Fibroblast of lung (primary cell): ENCODE data around the gene VMAC. TPM values are rescaled to one million over a fixed set of nuclear protein-coding genes. Genes with fewer than 3 reads are reported as not detected.

Source experiments
- DNase-seq, 2 donors: peaks; one replicate each; pipeline versions ENCODE4 v3.0.0 to v3.0.0-alpha.2; 2010; ENCODE audit warnings: low read depth in 2 of 2
- H2AFZ ChIP-seq: 2 replicates; pipeline ENCODE4 v1.5.1; 2012; ENCODE audit warnings: low read length, control low read depth, inconsistent platforms
- H3K27ac ChIP-seq: 2 replicates; pipeline ENCODE4 v1.5.1; 2011; ENCODE audit warnings: low read length, control low read depth; ENCODE audit not compliant: insufficient read depth
- H3K27me3 ChIP-seq: 2 replicates; pipeline ENCODE4 v1.5.1; 2011; ENCODE audit warnings: mild to moderate bottlenecking, low read length; ENCODE audit not compliant: control insufficient read depth, insufficient read depth
- H3K36me3 ChIP-seq: 2 replicates; pipeline ENCODE4 v1.5.1; 2011; ENCODE audit warnings: low read length; ENCODE audit not compliant: control insufficient read depth, insufficient read depth
- H3K4me1 ChIP-seq: 2 replicates; pipeline ENCODE4 v1.5.1; 2011; ENCODE audit warnings: low read length; ENCODE audit not compliant: control insufficient read depth, insufficient read depth; ENCODE audit errors: extremely low read depth
- H3K4me2 ChIP-seq: 2 replicates; pipeline ENCODE4 v1.5.1; 2011; ENCODE audit warnings: low read length, control low read depth; ENCODE audit not compliant: insufficient read depth; ENCODE audit errors: extremely low read depth
- H3K4me3 ChIP-seq, 4 experiments: fragments of 200-600 bp in 1 of 4; sonication (generic) in 1 of 4; replicated peaks in 1 of 4; 2 replicates each; pipeline ENCODE4 v1.5.1; 2011 to 2016; ENCODE audit warnings: low read length in 4 of 4, low read depth in 3 of 4, mild to moderate bottlenecking in 3 of 4, control low read depth in 2 of 4, inconsistent platforms in 1 of 4, mixed read lengths in 1 of 4; ENCODE audit not compliant: insufficient read depth in 1 of 4; ENCODE audit errors: control extremely low read depth in 1 of 4
- H3K79me2 ChIP-seq: 2 replicates; pipeline ENCODE4 v1.5.1; 2012; ENCODE audit warnings: mild to moderate bottlenecking, low read length, inconsistent platforms; ENCODE audit not compliant: control insufficient read depth, insufficient read depth
- H3K9ac ChIP-seq: 2 replicates; pipeline ENCODE4 v1.5.1; 2011; ENCODE audit warnings: mild to moderate bottlenecking, low read length, control low read depth; ENCODE audit not compliant: insufficient read depth
- H3K9me3 ChIP-seq: 2 replicates; pipeline ENCODE4 v1.5.1; 2012; ENCODE audit warnings: low read depth, low read length; ENCODE audit not compliant: control insufficient read depth, insufficient read depth
- H4K20me1 ChIP-seq: 2 replicates; pipeline ENCODE4 v1.5.1; 2011; ENCODE audit warnings: low read length; ENCODE audit not compliant: control insufficient read depth, insufficient read depth; ENCODE audit errors: extremely low read depth
- EZH2 ChIP-seq: IDR thresholded peaks from 2 replicates; pipeline ENCODE4 v1.5.1; 2012; ENCODE audit warnings: low read length, control low read depth, mild to moderate bottlenecking; ENCODE audit errors: missing control alignments
- polyA plus RNA-seq, 2 donors: library from polyadenylated mRNA; depleted of rRNA in 1 of 2; stranded (reverse) in 1 of 2; unstranded in 1 of 2; fragments of >200 nt; gene quantifications; 2 replicates each; pipeline ENCODE4 v1.2.1, GENCODE V29; 2011 to 2012; ENCODE audit warnings: missing spikeins in 1 of 2
- total RNA-seq: library from RNA; depleted of rRNA; stranded (reverse); fragments of >200 nt; gene quantifications from 2 replicates; pipeline ENCODE4 v1.2.1, GENCODE V29; 2014
- TF ChIP-seq, protein P1 (sequence below), 2 donors: IDR thresholded peaks in 1 of 2; conservative IDR thresholded peaks in 1 of 2; 1 replicate in 1 of 2; 2 replicates in 1 of 2; pipeline ENCODE4 v1.5.1; 2011 to 2012; ENCODE audit warnings: low read length in 2 of 2, control low read depth in 1 of 2, inconsistent platforms in 1 of 2, low read depth in 1 of 2, mild to moderate bottlenecking in 1 of 2

The VMAC gene
- total and polyA plus RNA-seq, 2 donors (not counting 1 experiment from before 2014, with no cell fraction given) = 1.7 to 8.3 TPM

DNA sequence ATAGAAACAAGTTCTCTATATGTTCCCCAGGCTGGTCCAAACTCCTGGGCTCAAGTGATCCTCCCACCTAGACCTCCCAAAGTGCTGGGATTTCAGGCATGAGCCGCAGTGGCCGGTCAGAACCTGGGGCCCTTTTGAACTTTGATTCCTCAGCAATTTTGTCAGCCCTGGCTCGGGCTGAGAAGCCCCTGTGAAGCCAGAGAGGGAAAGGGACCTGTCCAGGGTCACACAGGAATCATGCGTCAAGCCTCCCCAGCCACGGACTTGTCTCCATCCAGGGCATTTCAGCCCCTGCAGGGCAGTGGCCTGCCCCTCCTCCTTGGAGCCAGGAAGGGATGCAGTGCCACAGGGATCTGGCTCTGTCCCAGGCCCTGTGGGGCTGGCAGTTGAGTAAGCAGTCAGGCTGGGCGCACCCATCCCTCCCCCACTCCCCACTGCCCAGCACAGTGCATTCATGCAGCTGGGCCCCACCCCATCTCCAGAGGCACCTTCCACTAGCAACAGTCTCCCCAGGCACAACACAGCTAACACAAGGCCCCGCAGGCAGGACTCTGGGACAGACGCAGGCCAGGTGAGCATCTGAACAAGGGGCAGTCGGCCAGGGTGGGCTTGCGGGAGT is 9.2 kb downstream of the VMAC start, which contains the start of gene CAPS:
TSS of gene CAPS (plus strand) at position 516 of the 619 bp plus-strand sequence. CDS start 153 bp downstream, outside the sequence.
- H3K27ac ChIP-seq = no peak within 1 kb of the TSS
- H3K4me3 ChIP-seq = no peak within 1 kb of the TSS
- peak; percentile 64 to 69 for DNase-seq
- H3K9me3 ChIP-seq = no peaks in the 10 kb centered on the region
- no peak within 1 kb of the TSS for H3K4me2 ChIP-seq
- H3K79me2 ChIP-seq = no peaks in the 10 kb centered on the region
- no peak within 1 kb of the TSS for H2AFZ ChIP-seq
- H4K20me1 ChIP-seq = no peaks in the 10 kb centered on the region
- H3K36me3 ChIP-seq = peaks cover 21% of the 10 kb centered on the region
- H3K9ac ChIP-seq = no peak within 1 kb of the TSS
- TF ChIP-seq, protein P1, sequence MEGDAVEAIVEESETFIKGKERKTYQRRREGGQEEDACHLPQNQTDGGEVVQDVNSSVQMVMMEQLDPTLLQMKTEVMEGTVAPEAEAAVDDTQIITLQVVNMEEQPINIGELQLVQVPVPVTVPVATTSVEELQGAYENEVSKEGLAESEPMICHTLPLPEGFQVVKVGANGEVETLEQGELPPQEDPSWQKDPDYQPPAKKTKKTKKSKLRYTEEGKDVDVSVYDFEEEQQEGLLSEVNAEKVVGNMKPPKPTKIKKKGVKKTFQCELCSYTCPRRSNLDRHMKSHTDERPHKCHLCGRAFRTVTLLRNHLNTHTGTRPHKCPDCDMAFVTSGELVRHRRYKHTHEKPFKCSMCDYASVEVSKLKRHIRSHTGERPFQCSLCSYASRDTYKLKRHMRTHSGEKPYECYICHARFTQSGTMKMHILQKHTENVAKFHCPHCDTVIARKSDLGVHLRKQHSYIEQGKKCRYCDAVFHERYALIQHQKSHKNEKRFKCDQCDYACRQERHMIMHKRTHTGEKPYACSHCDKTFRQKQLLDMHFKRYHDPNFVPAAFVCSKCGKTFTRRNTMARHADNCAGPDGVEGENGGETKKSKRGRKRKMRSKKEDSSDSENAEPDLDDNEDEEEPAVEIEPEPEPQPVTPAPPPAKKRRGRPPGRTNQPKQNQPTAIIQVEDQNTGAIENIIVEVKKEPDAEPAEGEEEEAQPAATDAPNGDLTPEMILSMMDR (conservative IDR thresholded peaks at IDR 0.05 in 1 of 2, IDR thresholded peaks at IDR 0.05 in 1 of 2; ENCODE audit: low read depth in 1 of 2, low read length in 2 of 2) = no peak
- no peak for TF ChIP-seq EZH2
- H3K27me3 ChIP-seq = no peaks in the 10 kb centered on the region
- H3K4me1 ChIP-seq = peaks cover 5% of the 10 kb centered on the region

DNA sequence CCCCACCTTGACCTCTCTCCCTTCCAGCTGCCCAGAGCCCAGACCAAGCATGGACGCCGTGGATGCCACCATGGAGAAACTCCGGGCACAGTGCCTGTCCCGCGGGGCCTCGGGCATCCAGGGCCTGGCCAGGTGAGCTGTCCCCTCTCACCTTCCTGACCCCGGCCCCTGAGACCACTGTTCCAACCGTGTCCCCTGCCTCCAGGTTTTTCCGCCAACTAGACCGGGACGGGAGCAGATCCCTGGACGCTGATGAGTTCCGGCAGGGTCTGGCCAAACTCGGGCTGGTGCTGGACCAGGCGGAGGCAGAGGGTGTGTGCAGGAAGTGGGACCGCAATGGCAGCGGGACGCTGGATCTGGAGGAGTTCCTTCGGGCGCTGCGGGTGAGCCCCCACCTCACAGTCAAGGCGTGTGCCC is 9.7 kb downstream of the VMAC start:
- no peak for TF ChIP-seq EZH2
- TF ChIP-seq, protein P1 (conservative IDR thresholded peaks at IDR 0.05 in 1 of 2, IDR thresholded peaks at IDR 0.05 in 1 of 2; ENCODE audit: low read depth in 1 of 2, low read length in 2 of 2) = no peak
- Histone ChIP-seq H3K4me1 (peaks cover 5% of the 10 kb centered on the region), H3K27me3 (no peaks in the 10 kb centered on the region), H3K9me3 (no peaks in the 10 kb centered on the region), H3K4me3 (no peak overlapping the region), H3K79me2 (no peaks in the 10 kb centered on the region), H4K20me1 (no peaks in the 10 kb centered on the region), H3K27ac (no peak overlapping the region), H3K4me2 (no peak overlapping the region), H2AFZ (no peak overlapping the region), H3K36me3 (peaks cover 21% of the 10 kb centered on the region), H3K9ac (no peak overlapping the region)
- no peak for DNase-seq

GRCh38 chr19:5914946-5915781 is 10.5 kb downstream of the VMAC start:
- Histone ChIP-seq H4K20me1 (no peaks in the 10 kb centered on the region), H3K36me3 (peaks cover 21% of the 10 kb centered on the region), H3K9ac (no peak overlapping the region), H3K4me1 (peaks cover 5% of the 10 kb centered on the region), H3K9me3 (no peaks in the 10 kb centered on the region), H2AFZ (no peak overlapping the region), H3K4me3 (no peak overlapping the region), H3K79me2 (no peaks in the 10 kb centered on the region), H3K27me3 (no peaks in the 10 kb centered on the region), H3K4me2 (no peak overlapping the region), H3K27ac (no peak overlapping the region)
- TF ChIP-seq, protein P1 (conservative IDR thresholded peaks at IDR 0.05 in 1 of 2, IDR thresholded peaks at IDR 0.05 in 1 of 2; ENCODE audit: low read depth in 1 of 2, low read length in 2 of 2) = no peak
- TF ChIP-seq EZH2 = no peak
- DNase-seq = no peak
